ENCODE results near the gene REEP1. TPM values are rescaled to one million over a fixed set of nuclear protein-coding genes. Genes with fewer than 3 reads are reported as not detected.

The REEP1 gene
- total RNA-seq, 5 donors from 2014 or later (not counting 1 experiment from before 2014, with no cell fraction given) = 0.12 to 1.0 (median 0.18) TPM; not detected in 1

DNA sequence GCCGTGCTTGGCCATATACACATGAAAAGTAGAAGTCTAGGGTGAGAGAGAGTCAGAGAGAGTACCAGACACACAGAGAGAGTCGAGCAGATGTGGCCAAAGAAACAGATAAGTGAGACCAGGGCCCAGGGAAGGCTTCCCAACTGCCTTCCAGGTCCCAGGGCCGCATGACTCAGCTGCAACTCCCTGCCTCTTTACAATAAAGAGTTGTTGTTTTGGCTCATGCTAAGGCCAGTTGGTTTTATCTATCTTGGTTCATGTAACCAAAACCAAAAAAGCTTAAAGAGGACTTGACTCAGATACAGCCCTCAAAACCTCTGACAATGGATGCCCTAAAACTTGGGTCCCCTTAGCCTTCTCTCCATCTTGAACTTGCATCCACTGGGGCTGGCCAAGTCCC, 36.9 kb downstream of the REEP1 start:
- Mint-ChIP-seq H3K4me3 (no peak overlapping the region), H3K4me1 (no peaks in the 10 kb centered on the region), H3K27ac (no peak overlapping the region), H3K9me3 (no peaks in the 10 kb centered on the region), H3K36me3 (no peaks in the 10 kb centered on the region), H3K27me3 (peaks cover 18 to 31% of the 10 kb centered on the region in 2 donors)
- DNase-seq (no peak), ATAC-seq (replicated peaks in 1 of 4) (no peak)
- H3K27ac ChIP-seq (ENCODE audit: low read length) = no peak overlapping the region
- ChIA-PET POLR2A (no interaction called here), CTCF (no interaction called here)
- peaks cover 0 to 34% of the 10 kb centered on the region in 2 experiments for H3K27me3 ChIP-seq (replicated peaks in 1 of 2; ENCODE audit: control insufficient read depth in 2 of 2, extremely low read depth in 1 of 2, insufficient read depth in 2 of 2, low read length in 1 of 2)
- H3K36me3 ChIP-seq (ENCODE audit: control insufficient read depth in 2 of 2, extremely low read depth in 1 of 2, insufficient read depth in 1 of 2, low read length in 1 of 2) = no peaks in the 10 kb centered on the region
- H3K9me3 ChIP-seq = no peaks in the 10 kb centered on the region
- no peak overlapping the region for H3K4me3 ChIP-seq (ENCODE audit: control insufficient read depth in 1 of 2, extremely low read depth in 1 of 2, low read length in 1 of 2)
- 42% methylated on average over 2 of the region's 3 CpGs for WGBS (ENCODE audit: insufficient coverage)
- H3K4me1 ChIP-seq (ENCODE audit: control insufficient read depth in 1 of 2, extremely low read depth in 1 of 2, insufficient read depth in 2 of 2, low read length in 2 of 2) = no peaks in the 10 kb centered on the region

DNA sequence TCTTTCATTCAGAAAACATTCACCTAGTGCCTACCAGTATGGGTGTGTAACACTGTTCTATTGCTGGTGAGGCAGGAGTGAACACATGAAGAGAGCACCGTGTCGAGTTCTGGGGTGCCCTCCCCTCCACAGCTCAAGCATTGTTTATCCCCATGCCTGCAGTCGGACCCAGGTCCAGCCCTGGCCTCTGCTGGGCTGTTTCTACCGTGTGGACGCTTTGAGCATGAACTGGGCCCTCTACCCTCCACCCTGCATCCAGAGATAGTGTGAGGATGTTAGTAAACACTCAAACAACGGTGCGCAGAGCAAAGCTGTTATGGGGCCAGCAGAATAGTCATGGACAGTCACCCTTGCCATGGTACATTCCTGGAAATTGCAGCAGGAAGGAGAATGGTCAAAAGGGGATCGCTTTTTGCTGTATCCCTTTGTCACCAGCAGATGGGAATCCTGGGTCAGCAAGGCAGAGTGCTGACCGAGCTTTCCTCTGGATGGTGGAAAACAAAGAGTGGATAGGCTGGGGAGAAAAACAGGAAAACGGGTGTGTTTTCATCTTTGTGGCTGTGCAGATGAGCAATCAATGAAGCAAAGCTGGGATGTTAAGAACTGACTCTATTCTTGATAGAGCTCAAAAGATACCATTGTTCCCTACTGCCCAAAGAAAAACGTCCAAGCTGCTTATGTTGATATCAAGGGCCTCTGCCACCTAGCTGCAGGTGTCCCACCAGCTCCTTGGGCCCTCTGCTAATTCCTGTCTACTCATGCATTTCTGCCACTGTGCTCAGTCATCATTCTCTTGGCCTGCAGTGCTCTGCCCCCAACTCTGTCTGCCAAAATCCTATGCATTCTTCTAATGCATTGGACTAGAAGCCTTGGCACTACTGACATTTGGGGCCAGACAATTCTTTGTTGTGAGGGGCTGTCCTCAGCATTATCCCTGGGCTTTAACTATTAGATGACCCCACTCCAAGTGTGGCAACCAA, 38.7 kb downstream of the REEP1 start:
- no peak overlapping the region for H3K27ac ChIP-seq (ENCODE audit: low read length)
- Mint-ChIP-seq H3K36me3 (no peaks in the 10 kb centered on the region), H3K27ac (no peak overlapping the region), H3K4me3 (no peak overlapping the region), H3K9me3 (no peaks in the 10 kb centered on the region), H3K4me1 (no peaks in the 10 kb centered on the region), H3K27me3 (peaks cover 15 to 34% of the 10 kb centered on the region in 2 donors)
- no peak overlapping the region for H3K4me3 ChIP-seq (ENCODE audit: control insufficient read depth in 1 of 2, extremely low read depth in 1 of 2, low read length in 1 of 2)
- peaks cover 0 to 37% of the 10 kb centered on the region in 2 experiments for H3K27me3 ChIP-seq (replicated peaks in 1 of 2; ENCODE audit: control insufficient read depth in 2 of 2, extremely low read depth in 1 of 2, insufficient read depth in 2 of 2, low read length in 1 of 2)
- no peaks in the 10 kb centered on the region for H3K4me1 ChIP-seq (ENCODE audit: control insufficient read depth in 1 of 2, extremely low read depth in 1 of 2, insufficient read depth in 2 of 2, low read length in 2 of 2)
- POLR2A ChIA-PET = no interaction called here
- no peaks in the 10 kb centered on the region for H3K9me3 ChIP-seq
- DNase-seq (no peak), ATAC-seq (replicated peaks in 1 of 4) (no peak)
- H3K36me3 ChIP-seq (ENCODE audit: control insufficient read depth in 2 of 2, extremely low read depth in 1 of 2, insufficient read depth in 1 of 2, low read length in 1 of 2) = no peaks in the 10 kb centered on the region
- 69% methylated on average over 3 of the region's 11 CpGs for WGBS (ENCODE audit: insufficient coverage)
- CTCF ChIA-PET = interaction anchor here (0.5 to 1.3 kb wide), 2 partner anchors 67 to 77 kb away, joined by 3 read pairs; no protein-coding TSS in a partner anchor

DNA sequence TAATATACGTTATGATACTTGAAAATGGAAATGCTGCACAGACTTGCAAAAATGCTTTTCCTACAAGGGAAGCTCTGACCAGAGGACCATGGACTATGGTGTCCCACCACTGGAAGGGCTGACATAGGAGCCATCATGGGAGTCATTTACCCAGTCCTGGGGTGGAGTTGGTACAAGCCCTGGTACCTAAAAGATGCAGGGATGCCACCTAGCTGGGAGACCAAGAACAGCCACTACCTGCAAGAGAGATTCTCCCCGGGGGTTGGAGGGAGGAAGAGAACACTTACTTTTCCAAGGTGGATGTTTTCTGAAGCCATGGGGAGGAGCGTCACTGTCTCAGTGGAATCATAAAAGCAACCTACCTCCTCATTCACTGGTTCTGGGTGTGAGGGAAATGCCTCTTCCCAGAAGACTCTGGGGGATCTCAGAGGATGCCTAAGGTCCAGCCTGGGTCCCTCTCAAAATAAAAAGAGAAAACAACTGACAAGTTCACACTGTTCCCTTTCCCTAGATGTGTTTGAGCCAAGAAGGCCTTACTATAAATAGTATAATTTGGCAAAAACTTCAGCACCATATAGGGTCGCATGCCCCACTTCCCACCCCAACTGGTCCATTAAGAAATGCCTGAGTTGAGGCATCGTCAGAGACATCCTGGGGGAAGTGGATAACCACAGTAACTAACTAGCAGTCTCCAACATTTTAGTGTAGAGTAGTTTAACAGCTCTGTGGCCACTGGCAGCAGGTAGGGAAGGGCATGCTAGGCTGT, 39.9 kb downstream of the REEP1 start:
- Mint-ChIP-seq H3K4me1 (no peaks in the 10 kb centered on the region), H3K27ac (no peak overlapping the region)
- CTCF ChIA-PET = no interaction called here

DNA sequence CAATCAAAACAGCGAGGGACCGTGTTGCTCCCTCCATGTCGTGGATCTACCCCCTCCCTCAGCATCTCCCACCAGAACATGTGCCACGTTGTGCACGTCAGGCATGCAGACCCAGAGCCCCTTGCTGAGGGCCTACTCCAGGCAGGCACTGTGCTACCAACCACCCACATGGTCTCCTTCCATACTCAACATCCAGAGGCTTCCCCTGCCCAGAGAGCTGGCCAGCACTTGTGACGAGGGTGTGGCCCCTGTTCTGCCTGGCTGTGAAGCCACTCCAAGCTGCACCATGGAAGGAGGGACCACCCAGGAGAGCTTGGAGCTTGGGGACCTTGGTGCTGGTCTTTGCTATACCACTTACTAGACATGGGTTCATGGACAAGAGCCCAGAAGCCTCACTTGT, 40.5 kb downstream of the REEP1 start:
- Histone ChIP-seq H3K4me3 (ENCODE audit: control insufficient read depth in 1 of 2, extremely low read depth in 1 of 2, low read length in 1 of 2) (no peak overlapping the region), H3K4me1 (ENCODE audit: control insufficient read depth in 1 of 2, extremely low read depth in 1 of 2, insufficient read depth in 2 of 2, low read length in 2 of 2) (no peaks in the 10 kb centered on the region), H3K36me3 (ENCODE audit: control insufficient read depth in 2 of 2, extremely low read depth in 1 of 2, insufficient read depth in 1 of 2, low read length in 1 of 2) (no peaks in the 10 kb centered on the region), H3K9me3 (no peaks in the 10 kb centered on the region), H3K27ac (ENCODE audit: low read length) (no peak overlapping the region), H3K27me3 (replicated peaks in 1 of 2; ENCODE audit: control insufficient read depth in 2 of 2, extremely low read depth in 1 of 2, insufficient read depth in 2 of 2, low read length in 1 of 2) (peaks cover 0 to 38% of the 10 kb centered on the region in 2 experiments)
- DNase-seq (no peak), ATAC-seq (replicated peaks in 1 of 4) (no peak)
- no peaks in the 10 kb centered on the region for H3K36me3 Mint-ChIP-seq
- H3K4me1 Mint-ChIP-seq = no peaks in the 10 kb centered on the region
- ChIA-PET CTCF (no interaction called here), POLR2A (no interaction called here)
- WGBS (ENCODE audit: insufficient coverage) = 88% methylated on average over 6 of the region's 6 CpGs
- H3K27ac Mint-ChIP-seq = no peak overlapping the region
- no peaks in the 10 kb centered on the region for H3K9me3 Mint-ChIP-seq
- no peak overlapping the region for H3K4me3 Mint-ChIP-seq
- H3K27me3 Mint-ChIP-seq = peaks cover 12 to 37% of the 10 kb centered on the region in 2 donors

More for the DNA sequence above, 39.9 kb downstream of the REEP1 start:
- Histone ChIP-seq H3K36me3 (ENCODE audit: control insufficient read depth in 2 of 2, extremely low read depth in 1 of 2, insufficient read depth in 1 of 2, low read length in 1 of 2) (no peaks in the 10 kb centered on the region), H3K27ac (ENCODE audit: low read length) (no peak overlapping the region), H3K27me3 (replicated peaks in 1 of 2; ENCODE audit: control insufficient read depth in 2 of 2, extremely low read depth in 1 of 2, insufficient read depth in 2 of 2, low read length in 1 of 2) (peaks cover 0 to 36% of the 10 kb centered on the region in 2 experiments), H3K9me3 (no peaks in the 10 kb centered on the region), H3K4me3 (ENCODE audit: control insufficient read depth in 1 of 2, extremely low read depth in 1 of 2, low read length in 1 of 2) (no peak overlapping the region), H3K4me1 (ENCODE audit: control insufficient read depth in 1 of 2, extremely low read depth in 1 of 2, insufficient read depth in 2 of 2, low read length in 2 of 2) (no peaks in the 10 kb centered on the region)
- Mint-ChIP-seq H3K9me3 (no peaks in the 10 kb centered on the region), H3K27me3 (peaks cover 13 to 37% of the 10 kb centered on the region in 2 donors), H3K4me3 (no peak overlapping the region), H3K36me3 (no peaks in the 10 kb centered on the region)
- DNase-seq (peak in 1 of 35 experiments; percentile 7), ATAC-seq (replicated peaks in 1 of 4) (no peak)
- WGBS (ENCODE audit: insufficient coverage) = 83% methylated on average over 1 of the region's 5 CpGs
- POLR2A ChIA-PET = no interaction called here

DNA sequence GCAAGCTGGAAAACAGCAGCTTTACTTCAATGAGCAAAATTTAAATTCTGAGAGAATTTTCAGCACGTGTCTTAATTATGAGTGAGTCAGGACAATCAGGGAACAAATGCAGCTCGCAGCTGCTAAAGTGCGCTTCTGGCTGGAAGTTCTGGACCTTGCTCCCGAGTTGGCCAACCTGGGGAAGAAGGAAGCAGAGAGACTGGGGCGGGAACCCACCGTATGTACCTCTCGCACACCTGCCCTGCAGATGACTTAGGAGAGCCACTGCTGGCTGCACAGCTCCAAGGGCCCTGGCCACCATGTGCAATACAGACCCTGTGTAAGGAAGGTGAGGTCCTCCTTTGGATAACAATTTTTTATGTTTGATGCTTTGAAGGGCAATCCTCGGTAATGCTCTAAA, 42.4 kb downstream of the REEP1 start:
- peaks cover 11 to 34% of the 10 kb centered on the region in 2 donors for H3K27me3 Mint-ChIP-seq
- no peak overlapping the region for H3K4me3 ChIP-seq (ENCODE audit: control insufficient read depth in 1 of 2, extremely low read depth in 1 of 2, low read length in 1 of 2)
- H3K36me3 Mint-ChIP-seq = no peaks in the 10 kb centered on the region
- H3K9me3 ChIP-seq = no peaks in the 10 kb centered on the region
- 83% methylated on average over 7 of the region's 8 CpGs for WGBS (ENCODE audit: insufficient coverage)
- DNase-seq (no peak), ATAC-seq (replicated peaks in 1 of 4) (no peak)
- no peaks in the 10 kb centered on the region for H3K9me3 Mint-ChIP-seq
- peaks cover 0 to 33% of the 10 kb centered on the region in 2 experiments for H3K27me3 ChIP-seq (replicated peaks in 1 of 2; ENCODE audit: control insufficient read depth in 2 of 2, extremely low read depth in 1 of 2, insufficient read depth in 2 of 2, low read length in 1 of 2)
- no peaks in the 10 kb centered on the region for H3K36me3 ChIP-seq (ENCODE audit: control insufficient read depth in 2 of 2, extremely low read depth in 1 of 2, insufficient read depth in 1 of 2, low read length in 1 of 2)
- no peak overlapping the region for H3K27ac ChIP-seq (ENCODE audit: low read length)
- ChIA-PET POLR2A (no interaction called here), CTCF (no interaction called here)
- no peaks in the 10 kb centered on the region for H3K4me1 Mint-ChIP-seq
- H3K4me3 Mint-ChIP-seq = no peak overlapping the region
- H3K4me1 ChIP-seq (ENCODE audit: control insufficient read depth in 1 of 2, extremely low read depth in 1 of 2, insufficient read depth in 2 of 2, low read length in 2 of 2) = no peaks in the 10 kb centered on the region
- no peak overlapping the region for H3K27ac Mint-ChIP-seq

DNA sequence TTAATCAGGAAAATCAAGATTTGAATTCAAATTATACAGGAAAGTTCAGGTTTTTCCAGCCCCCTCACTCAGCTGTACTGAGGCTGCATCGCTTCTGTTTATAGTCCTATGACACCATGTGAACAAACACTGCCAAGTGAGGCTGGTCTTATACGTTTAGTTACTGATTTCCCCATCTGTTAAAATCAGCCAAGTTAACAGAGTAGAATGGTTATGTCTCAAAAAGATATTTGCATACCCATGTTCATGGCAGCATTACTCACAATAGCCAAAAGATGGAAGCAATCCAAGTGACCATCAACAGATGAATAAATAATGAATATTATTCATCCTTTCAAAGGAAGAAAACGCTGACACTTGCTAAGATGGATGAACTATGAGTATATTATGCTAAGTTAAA, 43.8 kb downstream of the REEP1 start:
- Mint-ChIP-seq H3K36me3 (no peaks in the 10 kb centered on the region), H3K9me3 (no peaks in the 10 kb centered on the region), H3K27me3 (peaks cover 15 to 37% of the 10 kb centered on the region in 2 donors), H3K4me1 (no peaks in the 10 kb centered on the region), H3K4me3 (no peak overlapping the region), H3K27ac (no peak overlapping the region)
- DNase-seq = no peak
- CTCF ChIA-PET = no interaction called here
- Histone ChIP-seq H3K9me3 (no peaks in the 10 kb centered on the region), H3K36me3 (ENCODE audit: control insufficient read depth in 2 of 2, extremely low read depth in 1 of 2, insufficient read depth in 1 of 2, low read length in 1 of 2) (no peaks in the 10 kb centered on the region), H3K27ac (ENCODE audit: low read length) (no peak overlapping the region), H3K27me3 (replicated peaks in 1 of 2; ENCODE audit: control insufficient read depth in 2 of 2, extremely low read depth in 1 of 2, insufficient read depth in 2 of 2, low read length in 1 of 2) (peaks cover 0 to 32% of the 10 kb centered on the region in 2 experiments), H3K4me1 (ENCODE audit: control insufficient read depth in 1 of 2, extremely low read depth in 1 of 2, insufficient read depth in 2 of 2, low read length in 2 of 2) (no peaks in the 10 kb centered on the region), H3K4me3 (ENCODE audit: control insufficient read depth in 1 of 2, extremely low read depth in 1 of 2, low read length in 1 of 2) (no peak overlapping the region)
- POLR2A ChIA-PET = interaction anchor here in 1 of 2 donors (0.6 kb wide), 1 partner anchor 73 kb away, joined by 3 read pairs; no protein-coding TSS in a partner anchor
- 80% methylated on average over 2 of the region's 3 CpGs for WGBS (ENCODE audit: insufficient coverage)
- ATAC-seq (replicated peaks in 1 of 4) = no peak

All from T-cell (primary cell).